ENCODE data around the gene A2M. TPM values are rescaled to one million over a fixed set of nuclear protein-coding genes. Genes with fewer than 3 reads are reported as not detected.

The A2M gene
- total and polyA plus RNA-seq, 12 donors: 141 to 897 (median 335) TPM

DNA sequence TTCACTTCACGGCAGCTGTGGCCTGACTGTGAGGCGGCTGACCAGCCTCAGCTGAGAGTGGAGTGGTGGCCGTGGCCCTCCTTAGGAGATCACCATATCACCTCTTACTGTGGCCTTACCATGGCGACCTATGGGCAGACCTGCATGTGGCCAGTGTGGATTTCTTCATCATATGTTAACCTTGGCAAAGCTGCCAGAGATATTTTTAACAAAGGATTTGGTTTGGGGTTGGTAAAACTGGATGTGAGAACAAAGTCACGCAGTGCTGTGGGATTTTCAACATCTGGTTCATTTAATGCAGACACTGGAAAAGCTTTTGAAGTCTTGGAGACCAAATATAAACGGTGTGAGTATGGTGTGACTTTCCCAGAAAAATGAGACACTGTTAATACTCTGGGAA lies 79.5 kb downstream of the A2M start:
- DNase-seq: no peak
- WGBS, 4 donors: 72 to 79% (median 75%) methylated on average over 6 of the region's 6 CpGs
- intact Hi-C loops (cut with DNase I): loop anchor here (5.0 to 10.0 kb wide), 2 partner anchors 81 to 84 kb away; no protein-coding TSS in a partner anchor
- no peaks in the 10 kb centered on the region for H3K4me1 ChIP-seq (replicated peaks in 1 of 2)
- H3K4me3 ChIP-seq: no peak overlapping the region
- H3K36me3 ChIP-seq (replicated peaks in 1 of 2): no peaks in the 10 kb centered on the region
- H3K27ac ChIP-seq: no peak overlapping the region
- no peak for TF ChIP-seq POLR2A (IDR thresholded peaks at IDR 0.05)
- TF ChIP-seq, protein P1, sequence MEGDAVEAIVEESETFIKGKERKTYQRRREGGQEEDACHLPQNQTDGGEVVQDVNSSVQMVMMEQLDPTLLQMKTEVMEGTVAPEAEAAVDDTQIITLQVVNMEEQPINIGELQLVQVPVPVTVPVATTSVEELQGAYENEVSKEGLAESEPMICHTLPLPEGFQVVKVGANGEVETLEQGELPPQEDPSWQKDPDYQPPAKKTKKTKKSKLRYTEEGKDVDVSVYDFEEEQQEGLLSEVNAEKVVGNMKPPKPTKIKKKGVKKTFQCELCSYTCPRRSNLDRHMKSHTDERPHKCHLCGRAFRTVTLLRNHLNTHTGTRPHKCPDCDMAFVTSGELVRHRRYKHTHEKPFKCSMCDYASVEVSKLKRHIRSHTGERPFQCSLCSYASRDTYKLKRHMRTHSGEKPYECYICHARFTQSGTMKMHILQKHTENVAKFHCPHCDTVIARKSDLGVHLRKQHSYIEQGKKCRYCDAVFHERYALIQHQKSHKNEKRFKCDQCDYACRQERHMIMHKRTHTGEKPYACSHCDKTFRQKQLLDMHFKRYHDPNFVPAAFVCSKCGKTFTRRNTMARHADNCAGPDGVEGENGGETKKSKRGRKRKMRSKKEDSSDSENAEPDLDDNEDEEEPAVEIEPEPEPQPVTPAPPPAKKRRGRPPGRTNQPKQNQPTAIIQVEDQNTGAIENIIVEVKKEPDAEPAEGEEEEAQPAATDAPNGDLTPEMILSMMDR (IDR thresholded peaks at IDR 0.05): no peak
- H3K9me3 ChIP-seq (replicated peaks in 1 of 3): no peaks in the 10 kb centered on the region
- no peaks in the 10 kb centered on the region for H3K27me3 ChIP-seq

DNA sequence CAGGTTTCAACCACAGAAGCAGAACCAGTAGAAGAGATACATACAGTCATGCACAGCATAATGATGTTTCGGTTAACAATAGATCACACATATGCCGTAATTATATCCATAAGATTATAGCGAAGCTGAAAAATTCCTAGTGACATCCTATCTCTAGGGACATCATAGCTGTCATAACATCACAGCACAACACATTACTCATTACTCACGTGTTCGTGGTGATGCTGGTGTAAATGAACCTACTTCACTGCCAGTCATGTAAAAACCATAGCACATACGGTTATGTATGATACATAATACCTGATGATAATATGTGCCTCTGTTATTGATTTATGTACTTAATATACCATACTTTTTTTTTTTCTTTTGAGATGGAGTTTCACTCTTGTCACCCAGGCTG lies 81.6 kb downstream of the A2M start:
- no peaks in the 10 kb centered on the region for H3K9me3 ChIP-seq (replicated peaks in 1 of 3)
- 92 to 97% (median 93%) methylated on average over 6 of the region's 6 CpGs for WGBS, 4 donors
- H3K27me3 ChIP-seq: no peaks in the 10 kb centered on the region
- intact Hi-C loops (cut with DNase I): loop anchor here in 1 of 2 donors (10.0 kb wide), 1 partner anchor 79 kb away; no protein-coding TSS in a partner anchor
- no peak overlapping the region for H3K4me3 ChIP-seq
- no peaks in the 10 kb centered on the region for H3K4me1 ChIP-seq (replicated peaks in 1 of 2)
- H3K27ac ChIP-seq: no peak overlapping the region
- H3K36me3 ChIP-seq (replicated peaks in 1 of 2): no peaks in the 10 kb centered on the region
- no peak for TF ChIP-seq POLR2A (IDR thresholded peaks at IDR 0.05)
- TF ChIP-seq, protein P1 (IDR thresholded peaks at IDR 0.05): no peak
- no peak for DNase-seq

DNA sequence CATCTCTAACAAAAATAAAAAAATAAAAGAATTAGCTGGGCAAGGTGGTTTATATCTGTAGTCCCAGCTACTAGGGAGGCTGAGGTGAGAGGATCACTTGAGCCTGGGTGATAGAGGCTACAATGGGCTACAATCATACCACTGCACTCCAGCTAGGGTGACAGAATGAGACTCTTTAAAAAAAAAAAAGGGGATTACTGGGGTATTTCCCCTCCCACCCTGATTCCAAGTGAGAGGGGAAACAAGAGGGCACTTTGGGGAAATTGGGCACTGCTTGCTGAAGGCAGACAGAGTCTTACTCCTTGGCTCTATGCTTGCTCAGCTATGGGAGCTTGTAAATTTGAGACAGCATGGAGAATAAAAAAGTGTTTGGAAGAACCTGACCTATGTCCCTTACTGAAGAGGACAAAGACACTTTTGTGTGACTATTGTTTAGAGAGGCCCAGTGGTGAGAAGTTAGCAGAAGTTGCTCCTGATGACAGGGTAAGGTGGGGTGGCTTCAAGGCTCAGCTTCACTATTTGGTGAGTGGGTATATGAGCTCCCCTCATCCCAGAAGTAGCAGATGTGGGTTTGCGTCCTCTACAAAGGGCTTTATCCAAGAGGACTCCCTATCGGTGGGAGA lies 82.3 kb downstream of the A2M start:
- Histone ChIP-seq H3K9me3 (replicated peaks in 1 of 3) (no peaks in the 10 kb centered on the region), H3K27me3 (no peaks in the 10 kb centered on the region), H3K4me3 (no peak overlapping the region), H3K36me3 (replicated peaks in 1 of 2) (no peaks in the 10 kb centered on the region), H3K4me1 (replicated peaks in 1 of 2) (no peaks in the 10 kb centered on the region), H3K27ac (no peak overlapping the region)
- DNase-seq: no peak
- intact Hi-C loops (cut with DNase I): loop anchor here in 1 of 2 donors (10.0 kb wide), 1 partner anchor 79 kb away; no protein-coding TSS in a partner anchor
- 77 to 100% (median 92%) methylated on average over 2 of the region's 2 CpGs for WGBS, 4 donors
- TF ChIP-seq POLR2A (IDR thresholded peaks at IDR 0.05): no peak
- TF ChIP-seq, protein P1 (IDR thresholded peaks at IDR 0.05): no peak

DNA sequence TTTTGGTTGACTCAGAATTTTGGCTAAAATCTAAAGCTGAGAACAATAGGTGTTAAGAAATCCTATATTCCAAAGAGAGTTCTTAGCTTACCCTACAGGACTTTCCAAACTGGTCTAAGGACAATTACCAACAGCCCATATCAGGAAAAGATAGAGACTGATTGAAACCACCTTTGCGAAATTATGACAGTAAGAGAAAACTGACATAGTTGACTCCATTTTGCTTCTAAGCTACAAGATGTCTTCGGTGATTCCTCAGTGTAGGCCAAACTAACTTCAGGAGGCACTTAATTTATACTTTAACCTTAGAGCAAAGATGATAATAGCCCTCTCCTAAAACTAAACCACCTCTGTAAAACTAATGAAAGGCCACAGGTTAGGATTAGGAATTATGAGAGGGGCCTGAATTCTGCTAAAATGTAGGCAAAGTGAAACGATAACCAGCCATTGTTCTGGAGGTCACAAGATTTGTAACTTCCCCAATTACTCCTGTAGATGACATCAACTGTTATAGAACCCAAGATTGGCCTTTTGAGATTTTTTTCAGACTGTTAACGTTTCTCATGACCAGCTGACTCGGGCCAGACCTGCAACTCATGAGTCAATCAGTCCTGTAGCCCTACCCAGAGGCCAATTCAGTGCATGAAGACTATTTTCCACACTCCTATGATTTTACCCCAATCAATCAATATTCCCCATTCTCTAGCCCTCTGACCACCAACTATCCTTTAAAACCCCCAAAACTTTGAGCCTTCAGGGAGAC lies 83.3 kb downstream of the A2M start:
- H3K9me3 ChIP-seq (replicated peaks in 1 of 3): no peaks in the 10 kb centered on the region
- intact Hi-C loops (cut with DNase I): loop anchor here in 1 of 2 donors (10.0 kb wide), 1 partner anchor 78 kb away; no protein-coding TSS in a partner anchor

More for the DNA sequence above, 83.3 kb downstream of the A2M start:
- Histone ChIP-seq H3K4me3 (no peak overlapping the region), H3K27me3 (no peaks in the 10 kb centered on the region), H3K4me1 (replicated peaks in 1 of 2) (no peaks in the 10 kb centered on the region), H3K36me3 (replicated peaks in 1 of 2) (no peaks in the 10 kb centered on the region), H3K27ac (no peak overlapping the region)
- peak in 1 of 7 donors; percentile 10 for DNase-seq
- TF ChIP-seq, protein P1 (IDR thresholded peaks at IDR 0.05): no peak
- 68 to 77% (median 72%) methylated on average over 5 of the region's 5 CpGs for WGBS, 4 donors

Measured in adrenal gland (tissue), 12 donors.